ENCODE results near the gene CNGA3.

Gene CNGA3

DNA sequence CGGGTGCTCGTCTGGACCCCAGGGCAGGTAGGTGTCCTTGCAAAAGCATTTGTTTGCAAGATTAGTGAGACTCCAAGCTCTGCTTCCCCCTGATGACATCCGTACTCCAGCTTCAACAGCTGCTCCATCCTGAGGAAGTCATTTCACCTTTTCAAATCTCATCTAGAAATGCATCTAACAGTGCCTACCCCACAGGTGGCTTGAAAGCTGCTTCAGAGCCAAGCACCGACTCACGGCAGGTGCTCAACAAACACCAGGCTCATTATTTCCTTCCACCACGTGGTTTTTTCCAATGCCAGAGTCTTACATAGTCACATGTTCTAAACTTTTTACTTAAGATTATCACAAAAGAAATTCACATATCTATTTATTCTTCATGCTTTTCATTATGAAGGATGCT, 31.9 kb downstream of the CNGA3 start:
- DNase-seq = no peak

DNA sequence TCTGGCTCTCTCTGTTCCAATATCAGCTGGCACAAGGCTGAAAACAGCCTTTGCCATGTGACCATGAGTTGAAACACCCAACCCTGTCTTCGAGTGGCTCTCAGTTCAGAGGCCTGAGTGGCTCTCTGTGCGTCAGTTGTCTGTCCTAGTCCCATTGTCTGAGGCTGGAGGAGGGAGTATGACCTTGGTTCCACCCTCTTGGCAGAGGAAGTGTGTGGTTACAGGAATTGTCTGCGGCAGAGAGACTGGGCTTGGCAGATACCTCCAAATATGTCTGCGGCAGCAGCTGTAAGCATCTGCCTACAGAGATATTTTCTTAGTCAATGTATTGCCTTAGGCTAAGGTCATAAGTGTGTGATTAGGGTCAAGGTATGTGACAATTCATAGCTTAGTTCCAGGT, 32.6 kb downstream of the CNGA3 start:
- DNase-seq = peak; percentile 67

DNA sequence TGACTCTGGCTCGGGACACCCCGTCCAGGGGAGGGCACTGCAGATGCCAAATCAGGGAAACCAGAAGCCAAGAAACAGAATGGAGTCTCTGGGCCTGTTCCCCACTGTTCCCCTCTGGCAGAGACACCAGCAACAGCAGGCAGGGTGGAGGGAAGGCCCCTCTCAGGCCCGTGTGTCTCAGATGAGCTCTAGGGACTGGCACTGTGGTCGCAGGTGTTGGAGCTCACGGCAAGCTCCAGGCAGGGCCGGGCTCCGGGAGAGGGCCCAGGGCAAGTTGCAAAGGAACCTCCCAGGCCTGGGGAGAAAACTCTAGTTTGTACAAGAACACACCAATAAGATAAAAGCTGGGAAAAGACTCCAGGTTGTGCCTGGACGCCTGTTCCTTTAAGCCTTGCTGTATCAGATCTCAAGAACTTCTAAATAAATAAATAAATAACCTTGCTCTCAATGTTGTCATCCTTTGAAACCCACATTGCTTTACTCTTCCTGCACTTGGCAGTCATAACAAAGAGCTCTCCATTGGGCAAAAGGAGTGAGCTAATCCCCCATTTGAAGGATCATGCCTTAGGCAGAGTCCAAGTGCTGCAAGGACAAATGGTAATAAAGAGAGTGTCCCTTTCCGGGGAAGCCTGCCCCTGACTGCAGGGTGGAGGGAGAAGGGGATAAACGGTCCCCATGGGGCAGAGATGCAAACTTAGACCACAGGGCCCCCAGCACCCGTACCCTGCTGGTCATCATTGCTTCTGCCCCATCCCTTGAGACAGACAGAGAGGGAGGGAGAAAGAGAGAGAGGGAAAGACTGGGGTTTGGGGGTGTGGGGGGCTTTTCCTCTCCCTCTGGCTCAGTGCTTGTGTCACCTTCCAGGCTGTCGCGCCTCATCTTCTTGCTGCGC, 33.3 kb downstream of the CNGA3 start:
- no peak for DNase-seq

DNA sequence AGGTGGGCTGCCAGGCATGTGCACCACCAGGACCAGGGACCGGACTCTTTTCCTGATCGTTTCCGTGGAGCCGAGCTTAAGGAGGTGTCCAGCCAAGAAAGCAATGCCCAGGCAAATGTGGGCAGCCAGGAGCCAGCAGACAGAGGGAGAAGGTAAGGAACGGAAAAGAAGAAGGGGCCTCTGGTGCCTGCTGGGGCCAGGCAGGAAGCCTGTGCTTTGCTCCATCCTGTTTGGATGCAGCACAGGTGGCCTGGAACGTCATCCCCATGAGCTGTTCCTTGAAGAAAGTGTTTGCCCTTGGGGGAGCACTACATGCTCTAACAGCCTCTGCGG, 33.9 kb downstream of the CNGA3 start:
- DNase-seq = no peak

DNA sequence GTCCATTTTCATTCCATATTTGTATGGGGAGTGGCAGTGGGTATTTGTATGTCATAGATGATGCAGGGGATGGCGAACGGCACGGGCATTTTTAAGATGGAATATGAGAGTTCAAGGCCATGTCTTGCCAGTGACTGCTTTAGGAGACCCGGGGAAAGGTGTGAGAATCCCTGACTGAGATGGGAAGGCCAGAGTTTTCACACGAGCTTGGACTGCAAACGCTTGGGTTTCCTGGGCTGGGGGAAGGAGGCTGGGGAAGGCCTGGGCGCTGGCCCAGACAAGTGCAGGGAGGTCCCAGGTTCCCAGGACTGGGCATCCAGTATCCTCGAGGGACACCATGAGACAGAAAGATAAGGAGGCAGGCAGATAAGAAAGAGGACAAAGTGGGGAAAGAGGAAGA, 35.2 kb downstream of the CNGA3 start:
- no peak for DNase-seq

DNA sequence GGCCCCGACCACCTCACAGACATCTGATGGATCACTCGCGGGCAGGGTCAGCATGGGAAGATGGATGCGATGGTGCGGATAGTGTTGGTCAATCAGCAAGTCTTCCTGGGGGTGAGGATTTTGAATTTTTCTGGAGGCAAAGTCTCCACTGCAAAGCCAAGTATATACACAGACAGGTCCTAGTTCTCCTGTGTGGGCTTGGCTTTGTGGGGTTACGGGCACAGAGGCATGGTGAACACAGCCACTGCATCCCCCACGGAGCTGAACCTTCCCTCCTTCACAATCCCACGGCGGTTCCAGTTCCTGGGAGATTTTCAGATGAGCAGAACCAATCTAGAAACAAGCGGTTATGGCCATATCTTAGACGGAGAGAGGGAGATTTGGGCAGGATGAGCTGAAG, 35.8 kb downstream of the CNGA3 start:
- no peak for DNase-seq

DNA sequence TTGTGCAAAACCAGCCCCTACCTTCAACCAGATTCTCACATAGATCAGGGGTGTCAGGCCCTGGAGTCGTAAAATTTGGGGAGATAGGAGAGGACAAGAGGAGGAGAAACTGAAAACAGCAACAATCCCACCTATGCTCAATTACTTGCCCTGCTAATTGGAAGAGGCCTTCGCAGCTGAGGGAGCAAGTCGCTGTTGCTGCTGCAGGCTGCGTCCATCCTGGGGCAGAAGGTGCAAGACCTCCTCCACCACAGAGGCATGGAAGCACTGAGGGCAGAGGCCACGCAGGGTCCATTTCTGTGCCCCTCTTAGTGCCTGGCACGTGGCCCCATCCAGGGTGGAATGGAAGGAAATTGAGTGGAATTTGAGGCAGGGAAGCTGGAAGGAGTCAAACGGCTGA, 36.5 kb downstream of the CNGA3 start:
- no peak for DNase-seq

DNA sequence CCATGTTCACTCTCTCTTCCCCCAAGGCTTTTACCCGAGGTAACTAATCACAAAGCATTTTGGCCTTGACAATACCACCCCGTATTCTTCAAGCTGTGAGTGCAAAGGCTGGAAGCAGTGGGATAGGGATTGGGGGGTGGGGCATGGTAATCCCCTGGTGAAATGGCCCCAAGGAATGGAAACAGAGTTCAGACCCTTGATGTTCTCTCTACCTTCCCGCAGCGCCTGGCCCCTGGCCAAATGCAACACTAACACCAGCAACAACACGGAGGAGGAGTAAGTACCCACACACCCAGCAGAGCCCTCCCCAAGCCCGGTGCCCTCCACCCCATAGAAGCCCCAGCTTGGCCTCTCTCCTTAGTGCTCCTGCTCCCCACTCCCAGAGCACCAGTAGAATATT, 36.9 kb downstream of the CNGA3 start:
- no peak for DNase-seq

DNA sequence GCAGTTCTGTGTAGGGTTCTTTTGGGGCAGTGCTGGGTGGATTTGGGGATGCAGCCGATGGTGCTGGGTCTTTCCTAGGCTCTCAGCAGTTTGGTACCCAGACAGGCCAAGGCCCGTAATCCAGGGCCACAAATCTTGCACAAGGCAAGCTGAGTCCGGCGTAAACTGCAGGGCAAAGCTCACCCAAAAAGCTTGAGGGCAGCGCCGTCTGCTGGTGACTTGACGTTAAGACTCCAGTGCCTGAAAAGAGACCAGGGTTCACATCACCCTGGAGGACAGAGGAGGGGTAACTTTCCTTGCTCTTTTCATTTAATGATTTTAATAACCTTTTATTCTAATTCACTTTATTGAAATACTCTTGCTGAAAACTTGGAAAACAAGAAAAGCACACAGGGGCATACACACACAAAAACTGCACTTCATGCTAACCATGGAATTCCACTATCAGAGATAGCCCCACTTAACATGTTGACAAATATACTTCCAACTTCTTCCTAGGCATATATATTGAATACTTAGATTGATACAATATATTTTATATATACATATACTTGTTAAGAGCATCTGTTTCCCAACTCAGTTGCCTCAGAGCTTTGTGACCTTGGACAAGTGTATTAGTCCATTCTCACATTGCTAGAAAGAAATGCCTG, 38.9 kb downstream of the CNGA3 start:
- DNase-seq = peak; percentile 68

DNA sequence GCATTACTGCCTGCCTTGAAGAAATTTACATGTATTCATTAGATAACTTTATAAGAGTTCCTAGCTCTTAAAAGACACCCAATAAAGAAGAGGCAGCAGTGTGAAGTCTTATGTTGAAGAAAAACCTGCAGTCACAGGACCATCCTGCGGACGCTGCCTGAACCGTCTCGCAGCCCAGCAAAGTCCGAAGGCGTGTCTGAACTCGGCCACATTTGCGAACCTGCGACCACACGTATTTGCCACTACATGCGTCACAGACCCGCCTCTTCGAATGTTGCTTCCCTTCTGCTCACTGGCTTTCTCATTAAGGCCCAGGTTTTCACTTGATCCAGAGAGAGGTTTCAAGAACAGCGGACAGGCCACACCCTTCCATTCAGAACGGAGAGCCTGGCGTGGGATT, 41.2 kb downstream of the CNGA3 start:
- DNase-seq = no peak

DNA sequence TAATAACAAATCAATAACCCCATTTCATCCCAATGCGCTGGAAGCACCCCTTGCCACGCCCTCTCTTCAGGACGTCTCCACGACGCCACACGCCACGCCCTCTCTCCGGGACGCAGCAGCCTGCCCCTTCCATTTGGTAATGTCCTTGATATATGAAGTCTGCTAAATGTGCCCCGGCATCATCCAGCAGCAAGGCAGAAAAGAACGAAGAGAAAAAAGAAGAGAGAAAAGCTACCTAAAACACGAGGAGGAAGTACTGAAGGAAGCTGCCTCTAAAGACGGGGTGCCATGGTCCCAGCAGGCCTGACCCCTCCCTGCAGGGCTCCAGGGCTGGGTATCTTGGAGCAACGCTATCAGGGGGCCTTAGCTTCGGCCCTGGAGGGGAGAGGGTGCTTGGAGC, 41.8 kb downstream of the CNGA3 start:
- DNase-seq = no peak

DNA sequence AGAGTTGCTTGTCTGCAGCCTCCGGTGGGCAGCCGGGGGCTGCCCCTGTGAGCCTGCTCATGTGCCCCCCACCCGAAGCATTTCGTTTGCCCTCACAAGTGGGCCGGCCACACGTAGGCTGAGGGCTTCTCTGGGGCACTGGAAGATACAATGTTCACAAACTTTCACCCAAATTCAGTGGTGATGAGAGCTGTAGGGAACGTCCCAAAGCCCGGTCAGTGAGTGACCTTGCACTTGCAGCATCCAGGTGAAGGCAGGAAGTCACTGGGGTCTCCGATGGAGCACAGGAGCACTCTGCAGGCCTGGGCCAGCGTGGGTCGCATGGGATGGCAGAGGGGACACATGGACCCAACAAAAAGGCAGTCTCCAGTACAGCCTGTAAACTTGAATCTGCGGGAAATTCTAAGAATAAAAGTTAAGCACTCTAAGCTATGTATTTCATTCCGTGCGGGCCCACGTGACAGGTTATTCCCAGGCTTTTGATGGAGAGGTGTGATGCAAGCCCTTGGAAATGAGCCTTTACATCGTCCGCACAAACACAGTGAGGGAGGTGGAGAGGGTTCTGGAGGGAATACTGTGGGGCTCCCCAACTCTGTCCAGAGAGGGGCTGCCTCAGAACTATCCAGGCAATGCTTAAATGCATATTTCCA, 42.5 kb downstream of the CNGA3 start:
- DNase-seq = no peak

DNA sequence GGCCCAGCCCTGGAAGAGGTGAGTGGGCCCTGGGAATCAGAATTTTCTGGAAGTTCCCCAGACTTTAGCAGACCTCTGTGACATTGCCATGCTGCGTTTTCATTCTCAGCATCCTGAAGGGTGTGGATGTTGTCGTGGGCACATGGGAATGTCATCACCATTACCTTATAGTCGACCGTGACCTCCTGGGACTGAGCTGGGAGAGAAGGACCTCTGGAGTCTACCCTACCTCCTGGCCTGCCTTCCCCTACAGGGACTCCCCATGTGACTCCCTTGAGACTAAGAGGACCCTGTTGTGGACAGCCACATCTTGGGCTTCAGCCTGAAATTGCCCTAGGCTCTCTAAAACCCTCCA, 43.0 kb downstream of the CNGA3 start:
- no peak for DNase-seq

DNA sequence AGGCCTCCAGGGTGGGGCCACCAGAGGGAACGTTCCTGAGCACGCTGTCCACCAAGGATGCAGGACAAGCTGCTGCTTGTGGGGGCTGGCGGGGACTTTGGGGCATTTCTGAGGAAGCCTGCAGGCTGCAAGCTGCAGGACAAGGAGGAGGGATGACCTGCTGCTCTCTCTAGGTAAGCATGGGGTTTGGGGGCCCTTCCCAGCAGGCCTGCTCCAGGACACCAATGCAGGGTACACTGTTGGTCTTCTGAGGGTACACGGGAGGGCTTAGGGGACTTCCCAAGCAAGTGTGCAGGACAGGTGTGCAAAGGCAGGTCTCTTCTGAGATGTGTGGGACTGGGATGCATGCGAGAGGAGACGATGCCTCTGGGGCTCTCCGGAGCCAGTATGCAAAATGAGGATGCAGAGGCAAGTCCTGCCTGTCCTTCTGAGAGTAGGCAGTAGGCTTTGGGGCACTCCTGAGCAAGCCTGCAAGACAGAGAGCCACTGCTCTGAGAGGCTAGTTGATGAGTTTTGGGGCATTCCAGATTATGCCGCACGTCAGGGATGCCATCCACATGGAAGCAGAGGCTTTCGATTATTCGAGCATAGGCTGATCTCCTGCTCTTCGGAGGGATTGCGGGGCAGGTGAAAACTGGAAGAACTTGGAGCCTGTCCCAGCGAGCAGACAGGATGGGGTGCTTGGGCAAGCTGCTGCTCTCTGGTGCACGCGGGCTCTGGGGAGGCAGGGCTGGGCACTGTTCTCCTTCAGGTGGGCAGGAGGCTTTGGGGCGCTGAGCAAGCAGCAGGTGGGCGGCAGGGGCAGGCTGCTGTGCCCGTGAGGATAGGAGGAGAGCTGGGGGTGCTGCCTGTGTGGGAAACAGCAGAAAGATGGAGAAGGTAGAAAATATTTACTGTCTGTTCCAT, 44.6 kb downstream of the CNGA3 start:
- DNase-seq = no peak

DNA sequence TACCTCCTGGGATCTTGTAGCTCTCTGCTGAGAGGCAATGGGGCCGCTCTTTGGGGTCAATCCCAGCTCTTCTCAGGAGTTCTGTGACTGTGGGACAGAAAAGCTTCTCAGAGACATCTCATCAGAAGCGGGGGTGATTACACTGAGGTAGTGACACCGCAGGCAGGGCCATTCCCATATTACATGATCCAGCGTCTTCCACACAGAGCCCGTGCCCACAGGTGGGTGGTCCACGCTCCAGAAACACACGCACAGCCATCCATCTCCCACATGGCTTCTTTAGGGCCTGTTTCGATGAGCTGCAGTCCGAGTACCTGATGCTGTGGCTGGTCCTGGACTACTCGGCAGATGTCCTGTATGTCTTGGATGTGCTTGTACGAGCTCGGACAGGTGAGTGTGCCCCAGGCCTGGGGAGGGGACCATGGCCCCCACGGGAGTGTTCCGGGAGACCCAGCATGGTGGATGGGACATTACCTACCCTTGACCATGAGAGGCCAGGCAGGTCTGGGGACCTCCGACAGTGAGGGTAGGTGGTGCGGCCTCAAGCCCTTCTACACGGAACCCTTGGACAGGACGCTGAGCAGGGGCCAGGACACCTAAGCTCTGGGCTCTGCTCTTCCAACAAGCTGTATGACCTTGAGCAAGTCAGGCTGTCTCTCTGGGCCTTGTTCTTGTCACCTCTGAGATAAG, 45.5 kb downstream of the CNGA3 start:
- no peak for DNase-seq

DNA sequence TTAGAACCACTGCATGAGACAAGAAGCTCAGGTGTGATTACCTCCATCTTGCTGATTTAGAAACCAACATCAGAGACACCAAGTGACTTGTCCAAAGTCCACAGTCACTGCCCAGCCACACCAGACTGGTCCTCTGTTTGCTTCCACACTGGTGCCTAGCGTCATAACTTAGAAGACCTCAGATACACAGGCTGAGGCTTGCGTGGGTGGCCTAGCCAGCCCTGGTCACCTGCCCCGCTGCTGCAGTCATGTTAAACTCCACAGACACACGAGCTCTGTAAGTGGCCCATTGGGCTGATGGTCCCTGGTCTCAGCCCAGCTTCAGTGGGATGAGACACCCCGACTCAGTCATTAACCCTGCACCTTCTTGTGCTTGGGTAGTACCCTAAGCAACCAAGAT, 47.1 kb downstream of the CNGA3 start:
- DNase-seq = no peak

DNA sequence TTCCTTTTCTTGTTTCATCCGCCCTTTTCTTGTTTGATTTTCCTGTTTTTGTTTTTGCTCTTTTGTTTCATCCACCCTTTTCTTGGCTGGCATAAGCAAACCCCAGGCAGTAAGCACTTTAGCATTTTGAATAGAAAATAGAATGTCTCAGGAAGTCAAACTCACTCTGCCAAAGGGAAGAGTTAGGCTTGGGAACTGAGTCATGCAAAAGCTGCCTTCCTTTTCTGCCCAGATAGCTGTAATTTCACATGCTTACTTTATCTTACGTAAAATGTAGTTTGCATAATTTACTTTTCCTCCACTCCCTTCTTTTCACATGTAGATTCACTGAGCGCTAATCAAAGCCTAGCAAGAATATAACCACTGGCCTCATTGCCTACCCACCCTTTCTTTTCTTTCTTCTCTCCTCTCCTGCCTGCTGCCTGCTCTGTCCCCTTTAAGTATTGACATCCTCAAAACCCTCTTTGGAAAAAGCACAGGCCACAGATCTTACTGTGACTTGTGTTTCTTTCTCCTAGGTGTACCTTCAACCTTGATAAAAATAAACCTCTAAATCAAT, 48.4 kb downstream of the CNGA3 start:
- no peak for DNase-seq

DNA sequence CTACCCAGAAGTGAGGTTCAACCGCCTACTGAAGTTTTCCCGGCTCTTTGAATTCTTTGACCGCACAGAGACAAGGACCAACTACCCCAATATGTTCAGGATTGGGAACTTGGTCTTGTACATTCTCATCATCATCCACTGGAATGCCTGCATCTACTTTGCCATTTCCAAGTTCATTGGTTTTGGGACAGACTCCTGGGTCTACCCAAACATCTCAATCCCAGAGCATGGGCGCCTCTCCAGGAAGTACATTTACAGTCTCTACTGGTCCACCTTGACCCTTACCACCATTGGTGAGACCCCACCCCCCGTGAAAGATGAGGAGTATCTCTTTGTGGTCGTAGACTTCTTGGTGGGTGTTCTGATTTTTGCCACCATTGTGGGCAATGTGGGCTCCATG, 49.7 kb downstream of the CNGA3 start:
- no peak for DNase-seq

DNA sequence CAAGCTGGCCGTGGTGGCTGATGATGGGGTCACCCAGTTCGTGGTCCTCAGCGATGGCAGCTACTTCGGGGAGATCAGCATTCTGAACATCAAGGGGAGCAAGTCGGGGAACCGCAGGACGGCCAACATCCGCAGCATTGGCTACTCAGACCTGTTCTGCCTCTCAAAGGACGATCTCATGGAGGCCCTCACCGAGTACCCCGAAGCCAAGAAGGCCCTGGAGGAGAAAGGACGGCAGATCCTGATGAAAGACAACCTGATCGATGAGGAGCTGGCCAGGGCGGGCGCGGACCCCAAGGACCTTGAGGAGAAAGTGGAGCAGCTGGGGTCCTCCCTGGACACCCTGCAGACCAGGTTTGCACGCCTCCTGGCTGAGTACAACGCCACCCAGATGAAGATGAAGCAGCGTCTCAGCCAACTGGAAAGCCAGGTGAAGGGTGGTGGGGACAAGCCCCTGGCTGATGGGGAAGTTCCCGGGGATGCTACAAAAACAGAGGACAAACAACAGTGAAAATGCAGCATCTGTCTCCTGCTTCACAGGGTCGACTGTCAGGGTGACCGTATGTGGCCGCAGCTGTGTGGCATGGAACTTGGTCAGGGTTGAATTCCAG, 50.6 kb downstream of the CNGA3 start:
- DNase-seq = no peak

DNA sequence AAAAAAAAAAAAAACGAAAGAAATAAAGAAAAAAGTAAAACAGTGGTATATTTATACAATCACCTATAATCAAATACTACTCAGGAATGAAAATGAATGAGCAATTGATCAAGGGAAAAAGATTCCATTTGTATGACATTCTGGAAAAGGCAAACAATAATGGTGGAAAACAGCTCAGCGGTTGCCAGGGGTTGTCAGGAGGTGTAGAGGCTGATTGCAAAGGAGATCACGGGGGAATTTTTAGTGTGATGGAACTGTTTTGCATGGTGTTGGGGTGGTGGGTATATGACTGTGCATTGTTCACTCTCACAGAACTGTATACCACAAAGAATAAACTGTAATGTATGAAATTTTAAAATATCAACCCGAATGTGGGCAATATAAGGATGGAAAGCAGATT, 52.9 kb downstream of the CNGA3 start:
- no peak for DNase-seq

DNA sequence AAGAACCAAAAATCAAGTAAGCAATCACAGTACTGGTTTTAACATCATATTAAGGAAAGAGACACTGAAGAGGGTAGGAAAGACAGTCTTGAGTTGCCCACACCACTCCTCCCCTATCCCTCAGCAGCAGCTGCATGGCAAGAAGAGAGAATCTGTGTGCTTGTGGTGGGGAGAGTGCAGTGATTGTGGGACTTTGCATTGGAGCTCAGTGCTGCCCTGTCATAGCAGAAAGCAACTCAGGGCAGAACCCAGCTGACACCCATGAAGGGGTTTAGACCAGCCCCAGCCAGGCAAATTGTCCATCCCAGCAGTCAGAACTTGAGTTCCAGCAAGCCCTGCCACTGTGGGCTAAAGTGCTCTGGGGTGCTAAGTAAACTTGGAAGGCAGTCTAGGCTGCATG, 57.6 kb downstream of the CNGA3 start:
- no peak for DNase-seq

Data from right hindlimb (tissue), 1 donor.